Activated B cell treated with CpG ODN at 0.5 μM for 24 hours (primary cell): ENCODE data around the gene SKAP2. TPM values are rescaled to one million over a fixed set of nuclear protein-coding genes. Genes with fewer than 3 reads are reported as not detected.

Experiments used
- ATAC-seq: fragments of 200-7000 bp; cut with Tn5 transposase; one replicate; pipeline ENCODE4 v1.10.0; 2021; ENCODE audit warnings: low read depth, mild to moderate bottlenecking, moderate library complexity
- CTCF ChIA-PET: fragments of 350-600 bp; sonication (Branson Sonifier 250); formaldehyde crosslinking; loops from one replicate; lab custom pipeline; 2021; ENCODE audit warnings: antibody characterized with exemption; lab: Charles Lee
- POLR2A ChIA-PET: fragments of 350-600 bp; sonication (Branson Sonifier 250); formaldehyde crosslinking; loops from one replicate; lab custom pipeline; 2021; ENCODE audit warnings: antibody characterized with exemption; lab: Charles Lee
- DNase-seq: peaks from one replicate; pipeline ENCODE4 v3.0.0; 2022
- H3K27ac Mint-ChIP-seq: one replicate; pipeline ENCODE4 v1.8.0; 2020; ENCODE audit warnings: mixed read lengths
- H3K27me3 Mint-ChIP-seq: one replicate; pipeline ENCODE4 v1.8.0; 2021; ENCODE audit warnings: mixed read lengths
- H3K36me3 Mint-ChIP-seq: one replicate; pipeline ENCODE4 v1.8.0; 2021; ENCODE audit warnings: low read depth, mixed read lengths
- H3K4me1 Mint-ChIP-seq: one replicate; pipeline ENCODE4 v1.8.0; 2021; ENCODE audit warnings: mixed read lengths
- H3K4me3 Mint-ChIP-seq: one replicate; pipeline ENCODE4 v1.8.0; 2020; ENCODE audit warnings: mild to moderate bottlenecking, mixed read lengths
- H3K9me3 Mint-ChIP-seq: one replicate; pipeline ENCODE4 v1.8.0; 2020; ENCODE audit warnings: mixed read lengths
- CTCF ChIP-seq: fragments of 200-600 bp; IDR thresholded peaks from one replicate; pipeline ENCODE4 v1.8.0; 2022; ENCODE audit warnings: antibody characterized with exemption, mild to moderate bottlenecking
- intact Hi-C: fragments of 100-400 bp; cut with micrococcal nuclease; formaldehyde crosslinking; loops from one replicate; pipeline ENCODE4 v1.15.1; 2024
- total RNA-seq: library from RNA; stranded (reverse); gene quantifications from 2 replicates; pipeline ENCODE4 v1.2.3, GENCODE V29; 2022

SKAP2 gene
- total RNA-seq, 1 donor from 2014 or later, result 75.6 TPM

GRCh38 chr7:26658389-26659084 is 205.9 kb downstream of the SKAP2 start:
- no peak for TF ChIP-seq CTCF
- intact Hi-C loops, result no loop called here
- DNase-seq (no peak), ATAC-seq (no peak)
- ChIA-PET POLR2A (no interaction called here), CTCF (no interaction called here)
- H3K27ac Mint-ChIP-seq, result no peak overlapping the region
- H3K27me3 Mint-ChIP-seq, result no peaks in the 10 kb centered on the region
- no peak overlapping the region for H3K4me3 Mint-ChIP-seq
- H3K4me1 Mint-ChIP-seq, result no peaks in the 10 kb centered on the region
- H3K36me3 Mint-ChIP-seq, result no peaks in the 10 kb centered on the region
- H3K9me3 Mint-ChIP-seq, result no peaks in the 10 kb centered on the region

- no peak overlapping the region for H3K4me3 Mint-ChIP-seq
- TF ChIP-seq CTCF, result no peak
- POLR2A ChIA-PET, result interaction anchor here (0.6 kb wide), 1 partner anchor 447 kb away, joined by 6 read pairs; no protein-coding TSS in a partner anchor
- H3K36me3 Mint-ChIP-seq, result no peaks in the 10 kb centered on the region
- no peaks in the 10 kb centered on the region for H3K27me3 Mint-ChIP-seq
- no peak overlapping the region for H3K27ac Mint-ChIP-seq
- CTCF ChIA-PET, result no interaction called here
- ATAC-seq, result no peak
- intact Hi-C loops, result no loop called here
- no peaks in the 10 kb centered on the region for H3K9me3 Mint-ChIP-seq
- no peak for DNase-seq
- no peaks in the 10 kb centered on the region for H3K4me1 Mint-ChIP-seq
These were observed 206.6 kb downstream of the SKAP2 start for GRCh38 chr7:26657686-26658388.

DNA sequence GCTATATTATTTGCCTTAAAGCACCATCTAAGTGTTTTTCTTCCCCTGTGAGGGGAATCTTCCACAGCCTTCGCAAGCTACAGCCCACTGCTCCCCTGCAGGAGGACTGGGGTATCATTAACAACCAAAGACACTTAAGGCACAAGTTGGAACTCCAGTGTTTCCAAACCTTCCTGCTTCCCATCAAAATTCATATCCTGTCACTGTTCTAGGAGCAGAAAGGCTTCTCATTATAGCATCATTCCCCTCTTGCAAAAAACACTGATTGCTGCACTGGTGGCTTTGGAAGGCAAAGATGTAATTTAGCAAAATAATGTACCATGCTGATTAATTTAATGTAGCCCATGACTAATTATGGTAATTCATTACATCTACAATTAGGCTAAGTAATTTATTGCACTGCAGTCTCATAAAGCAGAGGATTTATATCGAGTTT is 207.2 kb downstream of the SKAP2 start:
- H3K36me3 Mint-ChIP-seq, result peaks cover under 1% of the 10 kb centered on the region
- ChIA-PET POLR2A (interaction anchor here (0.6 kb wide), 1 partner anchor 241 kb away, joined by 4 read pairs; no protein-coding TSS in a partner anchor), CTCF (no interaction called here)
- no peaks in the 10 kb centered on the region for H3K4me1 Mint-ChIP-seq
- no peak for DNase-seq
- no peak for ATAC-seq
- TF ChIP-seq CTCF, result no peak
- intact Hi-C loops, result no loop called here
- H3K9me3 Mint-ChIP-seq, result no peaks in the 10 kb centered on the region
- H3K4me3 Mint-ChIP-seq, result no peak overlapping the region
- no peak overlapping the region for H3K27ac Mint-ChIP-seq
- H3K27me3 Mint-ChIP-seq, result no peaks in the 10 kb centered on the region

GRCh38 chr7:26656735-26657134 is 207.7 kb downstream of the SKAP2 start:
- intact Hi-C loops, result no loop called here
- H3K4me1 Mint-ChIP-seq, result no peaks in the 10 kb centered on the region
- H3K27me3 Mint-ChIP-seq, result no peaks in the 10 kb centered on the region
- POLR2A ChIA-PET, result interaction anchor here (0.6 kb wide), 1 partner anchor 242 kb away, joined by 4 read pairs; no protein-coding TSS in a partner anchor
- no peaks in the 10 kb centered on the region for H3K9me3 Mint-ChIP-seq
- DNase-seq, result no peak
- TF ChIP-seq CTCF, result no peak
- ATAC-seq, result no peak
- peaks cover 2% of the 10 kb centered on the region for H3K36me3 Mint-ChIP-seq
- H3K27ac Mint-ChIP-seq, result no peak overlapping the region
- no peak overlapping the region for H3K4me3 Mint-ChIP-seq
- CTCF ChIA-PET, result no interaction called here

DNA sequence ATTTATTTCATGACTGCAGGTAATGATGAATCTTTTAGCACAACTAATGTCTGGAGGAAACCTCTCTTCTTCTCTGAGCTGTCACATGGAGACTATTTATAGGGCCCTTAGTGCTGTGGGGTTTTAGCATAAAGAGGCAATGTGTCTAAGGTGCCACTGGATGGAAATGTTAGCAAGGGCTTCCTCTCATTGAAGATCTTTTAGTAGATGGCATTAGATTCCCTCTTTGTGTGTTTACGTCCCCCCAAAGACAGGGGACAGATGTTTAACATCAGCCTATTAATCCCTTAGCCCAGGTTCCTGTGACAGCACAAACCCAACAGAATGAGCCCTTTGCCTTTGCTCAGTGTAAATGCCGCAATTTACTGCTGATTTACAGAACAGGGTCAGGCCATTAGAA is 208.6 kb downstream of the SKAP2 start:
- intact Hi-C loops, result no loop called here
- ChIA-PET POLR2A (no interaction called here), CTCF (no interaction called here)
- no peaks in the 10 kb centered on the region for H3K27me3 Mint-ChIP-seq
- H3K4me3 Mint-ChIP-seq, result no peak overlapping the region
- no peak for DNase-seq
- no peaks in the 10 kb centered on the region for H3K9me3 Mint-ChIP-seq
- peaks cover 2% of the 10 kb centered on the region for H3K36me3 Mint-ChIP-seq
- no peak for TF ChIP-seq CTCF
- H3K4me1 Mint-ChIP-seq, result no peaks in the 10 kb centered on the region
- H3K27ac Mint-ChIP-seq, result no peak overlapping the region
- ATAC-seq, result no peak
